Right renal cortex interstitium (tissue), 3 donors: ENCODE measurements around the gene SPTLC3. TPM values are rescaled to one million over a fixed set of nuclear protein-coding genes. Genes with fewer than 3 reads are reported as not detected.

ENCODE experiments used
- DNase-seq, 3 donors: peaks; one replicate each; pipeline ENCODE4 v3.0.0-alpha.2; 2013; ENCODE audit warnings: low read depth in 3 of 3, low spot score in 2 of 3
- polyA plus RNA-seq, 3 donors: library from polyadenylated mRNA; unstranded; fragments of 120-200 nt; gene quantifications; one replicate each; pipeline ENCODE4 v1.2.1, GENCODE V29; 2013; ENCODE audit not compliant: insufficient read length in 3 of 3

SPTLC3 gene
- polyA plus RNA-seq, 3 donors: 19.6 to 20.3 (median 20.1) TPM

GRCh38 chr20:13174402-13174801 is 165.6 kb downstream of the SPTLC3 start:
- DNase-seq: no peak

- DNase-seq: no peak
Measured at GRCh38 chr20:13180986-13181889, 172.5 kb downstream of the SPTLC3 start.

GRCh38 chr20:13183005-13183404 is 174.2 kb downstream of the SPTLC3 start:
- DNase-seq: no peak

GRCh38 chr20:13186043-13186774 is 177.4 kb downstream of the SPTLC3 start:
- DNase-seq: no peak

- DNase-seq: no peak
Measured at GRCh38 chr20:13187899-13188298, 179.1 kb downstream of the SPTLC3 start.

- peak in 1 of 3 donors; percentile 24 for DNase-seq
Measured at GRCh38 chr20:13199279-13199678, 190.5 kb downstream of the SPTLC3 start.

GRCh38 chr20:13200767-13201500 is 192.2 kb downstream of the SPTLC3 start:
- DNase-seq: no peak

GRCh38 chr20:13202565-13202964 is 193.8 kb downstream of the SPTLC3 start:
- no peak for DNase-seq

- DNase-seq: no peak
Measured at GRCh38 chr20:13205425-13205824, 196.7 kb downstream of the SPTLC3 start.

- no peak for DNase-seq
Measured at GRCh38 chr20:13205848-13206434, 197.2 kb downstream of the SPTLC3 start.

- no peak for DNase-seq
Measured at GRCh38 chr20:13207016-13207415, 198.2 kb downstream of the SPTLC3 start.

- DNase-seq: no peak
Measured at GRCh38 chr20:13211956-13212618, 203.3 kb downstream of the SPTLC3 start.

- DNase-seq: no peak
Measured at GRCh38 chr20:13212750-13213149, 204.0 kb downstream of the SPTLC3 start.

GRCh38 chr20:13213335-13213734 is 204.6 kb downstream of the SPTLC3 start:
- no peak for DNase-seq

GRCh38 chr20:13216533-13216932 is 207.8 kb downstream of the SPTLC3 start:
- DNase-seq: no peak

Other genes starting within 250 kb of the SPTLC3 start
- gene ISM1, start 212.3 kb downstream of the SPTLC3 start, polyA plus RNA-seq: 1 to 10 TPM; 3.9 to 4.4 (median 4.3) TPM